GM18861 (cell line): ENCODE data around the gene EPGN.
"Not testable (repeated sequence)": the region's sequence is repeated elsewhere in the genome, so short reads cannot be mapped to it uniquely, and the experiment has no call there.

ENCODE experiments used
- ATAC-seq: cut with Tn5 transposase; IDR thresholded peaks from one replicate; pipeline ENCODE4 v1.9.1; 2021; ENCODE audit not compliant: unreplicated experiment

EPGN gene

DNA sequence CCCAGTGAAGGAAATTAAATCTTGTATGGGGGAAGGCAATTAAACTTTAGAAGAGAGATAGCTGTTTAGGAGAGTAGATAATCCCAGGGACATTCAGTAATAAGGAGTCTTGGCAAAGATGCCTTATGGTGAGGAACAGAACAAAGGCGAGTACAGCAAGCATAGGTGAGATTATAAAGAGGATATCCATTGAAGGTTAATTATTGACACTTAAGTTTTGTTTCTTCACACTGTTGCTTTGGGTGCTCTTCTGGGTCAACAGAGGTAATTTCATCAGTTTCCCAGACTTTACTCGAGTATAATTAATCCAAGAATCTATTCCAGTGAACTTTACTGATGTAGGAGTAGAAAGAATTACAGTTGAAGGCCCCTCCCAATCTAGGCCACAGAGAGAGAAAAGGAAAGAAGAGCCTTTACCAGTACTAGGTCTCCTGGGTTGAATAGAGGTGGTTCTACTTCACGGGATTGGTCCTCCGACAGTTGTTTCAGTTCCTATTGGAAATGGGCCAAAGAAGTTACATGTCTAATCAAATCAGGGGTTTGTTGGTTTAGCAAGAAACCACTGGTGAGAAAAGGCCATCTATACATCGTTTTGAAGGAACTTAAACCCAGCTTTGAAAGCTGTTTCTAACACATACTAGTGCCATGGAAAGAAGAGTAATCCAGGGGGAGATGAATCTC is 27.2 kb downstream of the EPGN start:
- ATAC-seq: peak; percentile 73

DNA sequence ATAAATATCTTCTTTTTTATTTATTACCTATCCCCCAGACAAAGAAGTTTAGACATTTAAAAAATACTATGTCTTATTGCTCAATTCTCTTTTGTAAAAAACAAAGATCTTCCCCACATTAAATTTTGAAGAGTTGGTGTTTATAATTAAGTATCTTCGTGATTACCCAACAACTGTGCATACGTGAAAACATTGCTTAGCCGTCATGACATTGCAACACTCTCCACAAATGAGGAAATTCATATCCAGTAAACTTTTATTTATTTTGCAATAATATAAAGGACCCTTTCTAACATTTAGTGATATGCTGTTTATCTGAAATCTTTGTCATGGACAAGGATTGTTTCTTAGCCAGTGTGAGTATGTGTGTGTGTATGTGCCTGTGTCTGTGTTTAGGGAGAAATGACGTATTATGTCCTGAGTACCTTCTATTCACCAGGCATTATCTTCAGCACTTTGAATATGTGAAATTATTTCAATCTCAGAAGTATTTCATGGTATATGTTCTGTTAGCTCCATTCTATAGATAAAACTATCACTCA is 30.6 kb downstream of the EPGN start:
- no peak for ATAC-seq

DNA sequence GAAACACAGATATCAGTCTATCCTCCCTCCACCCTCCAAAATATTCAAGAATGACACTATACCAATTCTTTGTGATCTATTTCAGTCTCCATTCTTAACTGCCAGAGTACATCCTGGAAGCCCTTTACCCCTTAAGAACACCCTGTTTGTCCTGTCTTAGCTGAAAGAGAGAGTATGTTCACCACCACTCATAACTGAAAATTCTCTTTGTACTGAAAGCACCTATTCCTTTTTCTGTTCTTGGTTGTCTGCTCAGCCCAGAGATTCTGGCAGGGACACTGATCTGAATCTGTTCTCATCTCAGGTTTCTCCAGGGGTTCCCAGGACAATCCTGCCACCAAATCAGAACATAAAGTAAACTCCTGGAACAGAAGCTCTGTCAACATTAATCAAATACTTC is 31.2 kb downstream of the EPGN start:
- ATAC-seq: no peak

DNA sequence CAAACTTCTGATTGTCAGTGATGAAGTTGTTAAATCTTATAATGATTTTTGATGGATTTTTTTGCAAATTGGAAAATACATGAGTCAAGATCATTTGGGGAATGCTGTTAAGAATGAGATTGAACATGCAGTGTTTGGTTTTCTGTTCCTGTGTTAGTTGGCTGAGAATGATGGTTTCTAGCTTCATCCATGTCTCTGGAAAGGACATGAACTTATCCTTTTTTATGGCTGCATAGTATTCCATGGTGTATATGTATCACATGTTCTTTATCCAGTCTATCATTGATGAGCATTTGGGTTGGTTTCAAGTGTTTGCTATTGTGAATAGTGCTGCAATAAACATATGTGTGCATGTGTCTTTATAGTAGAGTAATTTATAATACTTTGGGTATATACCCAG is 32.2 kb downstream of the EPGN start:
- ATAC-seq: not testable (repeated sequence)

DNA sequence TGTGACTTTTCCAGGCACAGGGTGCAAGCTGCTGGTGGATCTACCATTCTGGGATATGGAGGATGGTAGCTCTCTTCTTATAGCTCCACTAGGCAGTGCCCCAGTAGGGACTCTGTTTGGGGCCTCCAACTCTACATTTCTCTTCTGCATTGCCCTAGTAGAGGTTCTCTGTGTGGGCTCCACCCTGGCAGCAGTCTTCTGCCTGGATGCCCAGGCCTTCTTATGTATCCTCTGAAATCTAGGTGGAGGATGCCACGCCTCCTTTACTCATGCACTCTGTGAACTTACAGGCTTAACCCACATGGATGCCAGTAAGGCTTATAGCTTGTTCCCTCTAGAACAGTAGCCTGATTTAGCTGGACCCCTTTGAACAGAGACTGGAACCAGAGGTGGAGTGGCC is 35.8 kb downstream of the EPGN start:
- ATAC-seq: no peak

DNA sequence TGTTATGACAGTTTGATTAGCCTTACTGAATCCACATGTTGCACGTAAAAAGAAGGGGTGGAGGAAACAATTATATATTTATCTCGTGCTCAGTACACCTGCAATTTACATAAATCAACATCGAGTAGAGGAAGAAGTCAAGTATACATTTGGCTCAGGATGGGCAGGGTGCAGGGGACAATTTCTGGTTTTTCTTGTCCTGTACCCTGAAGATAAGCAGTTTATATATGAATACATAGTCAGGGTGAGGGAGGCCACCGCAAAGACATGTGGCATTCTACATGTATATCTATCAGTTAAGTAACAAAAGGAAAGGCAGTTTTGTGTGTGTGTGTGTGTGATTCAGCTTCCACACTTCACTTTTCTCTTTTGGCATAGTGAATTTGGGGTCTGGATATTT is 45.6 kb downstream of the EPGN start:
- no peak for ATAC-seq

DNA sequence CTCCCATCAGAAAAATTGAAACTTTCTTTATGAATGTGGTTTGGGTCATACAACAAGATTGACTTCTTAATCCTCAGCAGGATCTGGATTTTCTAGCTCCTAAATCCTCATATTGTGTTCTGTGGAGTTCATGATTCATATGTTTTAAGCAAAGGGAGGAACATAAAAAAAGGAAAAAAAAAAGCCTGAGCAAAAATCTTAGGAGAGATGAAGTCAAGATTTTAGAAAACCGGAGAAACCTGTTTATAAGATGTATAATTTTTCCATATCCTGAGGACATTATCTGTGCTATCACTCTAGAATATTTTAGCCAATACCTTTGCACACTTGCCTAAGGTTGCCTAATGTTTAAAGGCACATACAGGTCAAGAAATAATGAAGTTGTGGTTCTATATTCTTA is 49.7 kb downstream of the EPGN start:
- no peak for ATAC-seq

DNA sequence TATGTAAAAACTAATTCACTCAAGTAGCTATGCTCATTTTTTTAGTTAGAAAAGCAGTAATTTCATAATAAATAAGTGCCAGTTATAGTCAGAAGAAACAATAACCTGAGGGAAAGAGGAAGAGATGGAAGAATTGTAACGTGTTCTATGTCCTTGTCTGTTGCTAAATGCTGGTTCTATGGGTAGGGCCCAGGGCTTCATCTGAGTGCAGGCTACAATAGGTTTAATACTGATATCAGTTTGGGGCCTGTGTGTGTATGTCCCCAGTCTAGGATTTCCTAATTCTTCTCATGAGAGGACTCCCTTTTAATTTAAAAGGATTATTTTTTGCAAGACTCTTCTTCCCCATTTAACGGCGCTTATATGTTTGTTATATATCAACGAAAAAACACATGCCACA is 53.4 kb downstream of the EPGN start:
- ATAC-seq: no peak

DNA sequence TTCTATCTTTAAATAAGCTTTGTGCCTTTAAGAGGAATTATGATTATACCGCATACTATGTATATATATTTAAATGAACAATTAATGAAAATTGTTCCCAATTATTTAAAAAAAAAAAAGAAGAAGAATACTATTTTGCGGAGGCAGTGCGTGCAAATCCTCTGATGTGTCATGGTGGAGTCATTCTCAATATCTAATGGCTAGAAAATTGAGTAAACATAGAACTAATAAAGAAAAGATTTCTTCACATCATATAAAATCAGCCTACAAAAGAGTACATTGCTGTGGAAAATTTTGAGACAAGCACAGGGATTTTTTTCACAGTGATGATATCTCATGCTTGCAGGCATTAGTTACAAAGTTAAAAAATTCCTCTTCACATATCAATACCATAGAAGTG is 54.1 kb downstream of the EPGN start:
- no peak for ATAC-seq

DNA sequence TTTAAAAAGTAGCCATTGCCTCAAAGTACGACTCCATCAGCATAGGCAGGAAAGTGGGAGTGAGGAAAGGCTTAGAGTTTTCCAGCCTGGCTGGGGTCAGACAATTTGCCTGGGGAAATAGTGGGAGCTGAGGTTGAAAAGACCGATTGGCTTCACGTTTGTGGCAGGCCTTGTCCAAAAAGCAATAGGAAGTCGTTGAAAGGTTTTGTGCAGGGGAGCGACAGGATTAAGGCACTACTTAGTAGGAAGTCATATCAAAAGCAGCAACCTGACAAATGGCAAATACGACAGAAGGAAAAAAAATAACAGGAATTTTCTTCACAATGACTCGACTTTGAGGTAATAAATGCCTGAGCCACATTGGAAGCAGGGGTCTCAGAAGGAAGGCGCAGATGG is 56.0 kb downstream of the EPGN start:
- ATAC-seq: no peak

DNA sequence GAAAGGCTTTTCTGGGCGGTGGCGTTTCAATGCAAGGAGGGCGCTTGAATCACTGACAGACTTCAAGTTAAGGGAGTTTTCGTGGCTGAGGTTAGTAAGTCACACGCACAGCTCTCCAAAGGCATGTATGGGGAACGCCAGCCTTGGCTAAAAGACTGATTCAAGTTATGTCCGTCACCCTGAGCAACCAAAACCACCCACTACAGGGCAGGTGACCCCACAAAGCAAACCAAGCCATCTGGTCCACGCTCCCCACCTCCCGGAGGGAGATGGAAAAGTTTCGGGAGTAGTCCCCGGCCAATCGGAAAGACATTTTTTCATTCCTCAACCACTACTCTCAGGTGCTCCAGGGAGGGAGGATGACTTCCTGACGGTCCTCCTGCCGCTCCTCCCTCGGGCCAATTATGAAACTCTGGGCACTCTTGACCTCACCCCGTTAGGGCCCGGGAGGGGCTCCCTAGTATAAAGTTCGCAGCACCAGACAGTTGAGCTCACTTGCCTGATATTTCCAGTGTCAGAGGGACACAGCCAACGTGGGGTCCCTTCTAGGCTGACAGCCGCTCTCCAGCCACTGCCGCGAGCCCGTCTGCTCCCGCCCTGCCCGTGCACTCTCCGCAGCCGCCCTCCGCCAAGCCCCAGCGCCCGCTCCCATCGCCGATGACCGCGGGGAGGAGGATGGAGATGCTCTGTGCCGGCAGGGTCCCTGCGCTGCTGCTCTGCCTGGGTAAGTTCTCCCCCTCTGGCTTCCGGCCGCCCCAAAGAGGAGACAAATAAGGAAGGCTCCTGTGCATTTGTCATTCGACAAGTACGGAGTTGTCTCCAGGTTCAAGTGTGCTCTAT is 56.6 kb downstream of the EPGN start, which contains the start of gene EREG:
EREG (plus strand) TSS at position 494 of the 840 bp plus-strand sequence; CDS start at position 658, 164 bp downstream.
- no peak for ATAC-seq

DNA sequence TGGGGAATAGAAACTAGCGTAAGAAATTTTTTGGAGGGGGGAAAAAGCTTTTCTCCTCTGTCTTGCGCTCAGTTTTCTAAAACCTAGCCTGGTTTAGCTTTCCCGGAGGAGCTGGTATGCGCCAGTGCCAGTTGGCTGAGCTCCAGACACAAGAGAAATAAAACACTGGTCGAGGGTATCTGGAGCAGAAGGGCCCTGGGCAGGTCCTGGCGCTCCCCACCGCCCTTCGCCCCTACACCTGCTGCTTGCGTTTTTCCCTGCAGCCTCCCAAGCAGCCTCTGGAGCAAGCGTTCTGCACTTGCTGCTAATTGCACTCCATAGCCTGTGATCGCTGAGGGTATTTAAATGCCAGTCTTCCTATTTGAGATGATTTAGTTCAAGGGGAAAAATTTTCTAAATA is 57.5 kb downstream of the EPGN start:
- ATAC-seq: no peak
